H9 (cell line): ENCODE measurements around the gene POLDIP3. TPM values are rescaled to one million over a fixed set of nuclear protein-coding genes. Genes with fewer than 3 reads are reported as not detected.
A peak's percentile ranks its signal among the peaks of the same experiment; 100 is the strongest.

Experiments used
- DNase-seq: peaks from one replicate; pipeline ENCODE4 v3.0.0-alpha.2; 2017
- H2AFZ ChIP-seq: one replicate; pipeline ENCODE4 v1.6.1; 2013; ENCODE audit warnings: mild to moderate bottlenecking, low read length, control low read depth, moderate library complexity
- H2AK5ac ChIP-seq: 2 replicates; pipeline ENCODE4 v1.6.1; 2013; ENCODE audit warnings: low read length, control low read depth, mixed read lengths; ENCODE audit not compliant: insufficient read length
- H2BK120ac ChIP-seq: one replicate; pipeline ENCODE4 v1.6.1; 2013; ENCODE audit warnings: low read depth, mild to moderate bottlenecking, low read length, control low read depth, inconsistent platforms; ENCODE audit not compliant: poor library complexity, severe bottlenecking
- H2BK12ac ChIP-seq: 2 replicates; pipeline ENCODE4 v1.6.1; 2013; ENCODE audit warnings: low read length, control low read depth, mixed read lengths, low read depth; ENCODE audit not compliant: insufficient read length
- H2BK15ac ChIP-seq: 2 replicates; pipeline ENCODE4 v1.6.1; 2013; ENCODE audit warnings: low read depth, low read length, control low read depth
- H2BK20ac ChIP-seq: one replicate; pipeline ENCODE4 v1.6.1; 2013; ENCODE audit warnings: low read depth, mild to moderate bottlenecking, low read length, control low read depth, inconsistent platforms; ENCODE audit not compliant: poor library complexity, severe bottlenecking
- H2BK5ac ChIP-seq: 2 replicates; pipeline ENCODE4 v1.6.1; 2013; ENCODE audit warnings: low read length, control low read depth, mixed read lengths; ENCODE audit not compliant: insufficient read length
- H3K14ac ChIP-seq: 2 replicates; pipeline ENCODE4 v1.6.1; 2013; ENCODE audit warnings: low read length, control low read depth; ENCODE audit not compliant: insufficient read depth
- H3K18ac ChIP-seq: 2 replicates; pipeline ENCODE4 v1.6.1; 2013; ENCODE audit warnings: low read depth, mild to moderate bottlenecking, mixed read lengths, low read length, control low read depth; ENCODE audit not compliant: insufficient read length
- H3K23ac ChIP-seq: 2 replicates; pipeline ENCODE4 v1.6.1; 2013; ENCODE audit warnings: low read length, control low read depth, mixed read lengths, low read depth; ENCODE audit not compliant: insufficient read length
- H3K23me2 ChIP-seq: 2 replicates; pipeline ENCODE4 v1.6.1; 2013; ENCODE audit warnings: low read depth, mild to moderate bottlenecking, mixed read lengths, low read length, control low read depth; ENCODE audit not compliant: insufficient read length, poor library complexity, severe bottlenecking
- H3K27ac ChIP-seq: 2 replicates; pipeline ENCODE4 v1.5.1; 2013; ENCODE audit warnings: low read length, control low read depth, mixed read lengths, low read depth; ENCODE audit not compliant: insufficient read length
- H3K27me3 ChIP-seq: 2 replicates; pipeline ENCODE4 v1.6.1; 2013; ENCODE audit warnings: low read length, control low read depth, inconsistent platforms; ENCODE audit not compliant: insufficient read depth
- H3K4ac ChIP-seq: 2 replicates; pipeline ENCODE4 v1.6.1; 2013; ENCODE audit warnings: low read depth, mild to moderate bottlenecking, control low read depth, inconsistent platforms, low read length, moderate library complexity
- H3K4me1 ChIP-seq: 2 replicates; pipeline ENCODE4 v1.6.1; 2013; ENCODE audit warnings: low read length, control low read depth, inconsistent platforms; ENCODE audit not compliant: insufficient read depth
- H3K4me2 ChIP-seq: 2 replicates; pipeline ENCODE4 v1.6.1; 2013; ENCODE audit warnings: low read length, control low read depth, mixed read lengths; ENCODE audit not compliant: insufficient read length, insufficient read depth
- H3K56ac ChIP-seq: 2 replicates; pipeline ENCODE4 v1.6.1; 2013; ENCODE audit warnings: low read depth, mild to moderate bottlenecking, mixed read lengths, low read length, control low read depth; ENCODE audit not compliant: insufficient read length
- H3K79me1 ChIP-seq: 2 replicates; pipeline ENCODE4 v1.6.1; 2013; ENCODE audit warnings: low read depth, mild to moderate bottlenecking, moderate library complexity, low read length, control low read depth, inconsistent platforms; ENCODE audit not compliant: insufficient read depth, poor library complexity, severe bottlenecking
- H3K79me2 ChIP-seq: 2 replicates; pipeline ENCODE4 v1.6.1; 2013; ENCODE audit warnings: low read length, control low read depth, inconsistent platforms; ENCODE audit not compliant: insufficient read depth
- H3K9ac ChIP-seq: 2 replicates; pipeline ENCODE4 v1.6.1; 2013; ENCODE audit warnings: low read length, control low read depth, mixed read lengths; ENCODE audit not compliant: insufficient read length; ENCODE audit errors: extremely low read depth
- H3K9me3 ChIP-seq: one replicate; pipeline ENCODE4 v1.6.1; 2013; ENCODE audit warnings: low read depth, low read length, inconsistent platforms; ENCODE audit not compliant: control insufficient read depth
- H3T11ph ChIP-seq: one replicate; pipeline ENCODE4 v1.6.1; 2013; ENCODE audit warnings: mild to moderate bottlenecking, low read length, control low read depth, inconsistent platforms
- H4K20me1 ChIP-seq: one replicate; pipeline ENCODE4 v1.6.1; 2013; ENCODE audit not compliant: control insufficient read depth, insufficient read length, insufficient read depth
- H4K5ac ChIP-seq: 2 replicates; pipeline ENCODE4 v1.6.1; 2013; ENCODE audit warnings: low read depth, mild to moderate bottlenecking, mixed read lengths, low read length, control low read depth; ENCODE audit not compliant: insufficient read length
- H4K8ac ChIP-seq: replicated peaks from 2 replicates; pipeline ENCODE4 v1.6.1; 2013; ENCODE audit warnings: low read length, control low read depth, mixed read lengths, low read depth; ENCODE audit not compliant: insufficient read length
- H4K91ac ChIP-seq: 2 replicates; pipeline ENCODE4 v1.6.1; 2013; ENCODE audit warnings: low read depth, mild to moderate bottlenecking, moderate library complexity, mixed read lengths, low read length, control low read depth; ENCODE audit not compliant: insufficient read length
- H3K27ac Mint-ChIP-seq, 3 experiments: 2 replicates in 2 of 3; 3 replicates in 1 of 3; pipeline ENCODE4 v1.8.0; 2020 to 2021; ENCODE audit warnings: mixed read lengths in 3 of 3, mild to moderate bottlenecking in 1 of 3, moderate library complexity in 1 of 3
- H3K27me3 Mint-ChIP-seq: 2 replicates; pipeline ENCODE4 v1.8.0; 2021; ENCODE audit warnings: low read depth, mild to moderate bottlenecking, moderate library complexity, mixed read lengths
- H3K36me3 Mint-ChIP-seq, 3 experiments: 2 replicates in 2 of 3; 3 replicates in 1 of 3; pipeline ENCODE4 v1.8.0; 2020 to 2021; ENCODE audit warnings: low read depth in 3 of 3, mixed read lengths in 3 of 3; ENCODE audit not compliant: insufficient read depth in 1 of 3
- H3K4me1 Mint-ChIP-seq, 2 experiments: 2 replicates each; pipeline ENCODE4 v1.8.0; 2020; ENCODE audit warnings: mixed read lengths in 2 of 2
- H3K4me3 Mint-ChIP-seq, 2 experiments: 2 replicates in 1 of 2; 3 replicates in 1 of 2; pipeline ENCODE4 v1.8.0; 2020 to 2021; ENCODE audit warnings: mild to moderate bottlenecking in 2 of 2, mixed read lengths in 2 of 2, moderate library complexity in 1 of 2
- H3K9me3 Mint-ChIP-seq, 2 experiments: 2 replicates in 1 of 2; 3 replicates in 1 of 2; pipeline ENCODE4 v1.8.0; 2020; ENCODE audit warnings: mild to moderate bottlenecking in 2 of 2, mixed read lengths in 2 of 2, moderate library complexity in 1 of 2
- WGBS: extraction: QIAGEN DNeasy Blood & Tissue Kit; methylation state at CpG from one replicate; pipeline ENCODE4 v1.1.7; 2013; ENCODE audit warnings: missing lambda C conversion rate, low lambda C conversion rate, mixed read lengths; ENCODE audit not compliant: insufficient read length; ENCODE audit errors: extremely low coverage; 5-methylcytosine and 5-hydroxymethylcytosine counted together
- total RNA-seq: library from RNA; stranded (reverse); gene quantifications from 2 replicates; pipeline ENCODE4 v1.2.1, GENCODE V29; 2021
- TF ChIP-seq, protein P1 (sequence below): fragments of 200-600 bp; sonication (generic); conservative IDR thresholded peaks from 3 replicates; pipeline ENCODE4 v1.8.0; 2021; ENCODE audit warnings: antibody characterized with exemption, mild to moderate bottlenecking

The POLDIP3 gene
- total RNA-seq, 1 experiment from 2014 or later: 90.8 TPM

DNA sequence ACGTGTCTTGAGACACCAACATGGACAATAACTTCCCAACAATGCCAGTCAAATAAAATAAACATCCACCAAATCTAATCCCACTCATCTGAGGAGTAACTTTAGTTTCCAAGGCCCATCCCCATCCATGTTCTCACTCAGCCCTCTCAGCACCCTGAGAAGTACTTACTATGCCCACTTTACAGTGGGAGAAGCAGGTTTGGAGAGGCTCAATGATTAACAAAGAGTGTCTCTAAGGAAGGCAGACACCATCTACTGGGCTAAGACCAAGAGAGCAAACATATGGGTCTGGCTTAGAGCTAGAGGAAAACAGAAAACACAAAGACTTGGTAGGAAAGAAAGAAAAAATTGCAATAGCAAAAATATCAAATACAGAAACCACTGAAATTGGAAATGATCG is 11.3 kb downstream of the POLDIP3 start:
- H3K9ac ChIP-seq: no peak overlapping the region
- H2AFZ ChIP-seq: no peak overlapping the region
- peaks cover 20% of the 10 kb centered on the region; the same call in 1 of the 2 replicates for H3K79me2 ChIP-seq
- peak overlapping the region in 1 of 3 experiments; percentile 24; a peak in 2 of 7 replicates for H3K27ac Mint-ChIP-seq
- H4K8ac ChIP-seq: no peak overlapping the region
- H3K4me2 ChIP-seq: no peak overlapping the region
- no peaks in the 10 kb centered on the region for H4K20me1 ChIP-seq
- H3K4me3 Mint-ChIP-seq: no peak overlapping the region
- no CpG with 5 or more reads among the region's 2 CpGs for WGBS
- no peaks in the 10 kb centered on the region for H3K27me3 Mint-ChIP-seq
- H3T11ph ChIP-seq: no peak overlapping the region
- no peak overlapping the region for H2BK15ac ChIP-seq
- H3K9me3 ChIP-seq: no peaks in the 10 kb centered on the region
- H3K4me1 Mint-ChIP-seq: peaks cover under 1 to 4% of the 10 kb centered on the region in 2 experiments
- peaks cover 18% of the 10 kb centered on the region for H3K79me1 ChIP-seq
- H2BK12ac ChIP-seq: no peak overlapping the region
- no peak overlapping the region for H3K14ac ChIP-seq
- H3K4ac ChIP-seq: no peak overlapping the region
- no peak overlapping the region for H2BK5ac ChIP-seq
- no peak overlapping the region for H2BK20ac ChIP-seq
- no peak overlapping the region for H2AK5ac ChIP-seq
- no peaks in the 10 kb centered on the region for H3K4me1 ChIP-seq
- no peak for DNase-seq
- H3K36me3 Mint-ChIP-seq: peaks cover 50 to 87% (median 82%) of the 10 kb centered on the region in 3 experiments
- no peak overlapping the region for H4K5ac ChIP-seq
- H3K9me3 Mint-ChIP-seq: peaks cover 6 to 16% of the 10 kb centered on the region in 2 experiments; a peak in 4 of 5 replicates
- TF ChIP-seq, protein P1, sequence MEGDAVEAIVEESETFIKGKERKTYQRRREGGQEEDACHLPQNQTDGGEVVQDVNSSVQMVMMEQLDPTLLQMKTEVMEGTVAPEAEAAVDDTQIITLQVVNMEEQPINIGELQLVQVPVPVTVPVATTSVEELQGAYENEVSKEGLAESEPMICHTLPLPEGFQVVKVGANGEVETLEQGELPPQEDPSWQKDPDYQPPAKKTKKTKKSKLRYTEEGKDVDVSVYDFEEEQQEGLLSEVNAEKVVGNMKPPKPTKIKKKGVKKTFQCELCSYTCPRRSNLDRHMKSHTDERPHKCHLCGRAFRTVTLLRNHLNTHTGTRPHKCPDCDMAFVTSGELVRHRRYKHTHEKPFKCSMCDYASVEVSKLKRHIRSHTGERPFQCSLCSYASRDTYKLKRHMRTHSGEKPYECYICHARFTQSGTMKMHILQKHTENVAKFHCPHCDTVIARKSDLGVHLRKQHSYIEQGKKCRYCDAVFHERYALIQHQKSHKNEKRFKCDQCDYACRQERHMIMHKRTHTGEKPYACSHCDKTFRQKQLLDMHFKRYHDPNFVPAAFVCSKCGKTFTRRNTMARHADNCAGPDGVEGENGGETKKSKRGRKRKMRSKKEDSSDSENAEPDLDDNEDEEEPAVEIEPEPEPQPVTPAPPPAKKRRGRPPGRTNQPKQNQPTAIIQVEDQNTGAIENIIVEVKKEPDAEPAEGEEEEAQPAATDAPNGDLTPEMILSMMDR: no peak
- no peak overlapping the region for H3K18ac ChIP-seq
- H3K27ac ChIP-seq: no peak overlapping the region
- H4K91ac ChIP-seq: no peak overlapping the region
- H2BK120ac ChIP-seq: no peak overlapping the region
- H3K23ac ChIP-seq: no peak overlapping the region
- no peaks in the 10 kb centered on the region for H3K27me3 ChIP-seq
- no peaks in the 10 kb centered on the region for H3K23me2 ChIP-seq
- no peak overlapping the region for H3K56ac ChIP-seq
